GM11168 (cell line): ENCODE data around the gene SLC22A1.
"Not testable (repeated sequence)": the region's sequence is repeated elsewhere in the genome, so short reads cannot be mapped to it uniquely, and the experiment has no call there.

Source experiments
- in situ Hi-C: fragments of 300-500 bp; cut with MboI; formaldehyde crosslinking; loops from one replicate; pipeline ENCODE4 v1.12.0; 2022; ENCODE audit warnings: low sequenced_read_pairs; ENCODE audit not compliant: unreplicated experiment

Gene SLC22A1

GRCh38 chr6:160163425-160163824 is 41.8 kb downstream of the SLC22A1 start:
- in situ Hi-C loops, result no loop called here

- in situ Hi-C loops, result no loop called here
Observed at GRCh38 chr6:160163912-160164311, 42.3 kb downstream of the SLC22A1 start.

- in situ Hi-C loops, result not testable (repeated sequence)
Observed at GRCh38 chr6:160165928-160166327, 44.3 kb downstream of the SLC22A1 start.

GRCh38 chr6:160167604-160168399 is 46.2 kb downstream of the SLC22A1 start:
- in situ Hi-C loops, result no loop called here

GRCh38 chr6:160170018-160170680 is 48.5 kb downstream of the SLC22A1 start:
- in situ Hi-C loops, result no loop called here

GRCh38 chr6:160172704-160173103 is 51.1 kb downstream of the SLC22A1 start:
- in situ Hi-C loops, result no loop called here

- in situ Hi-C loops, result no loop called here
Observed at GRCh38 chr6:160173806-160174527, 52.4 kb downstream of the SLC22A1 start.

- in situ Hi-C loops, result no loop called here
Observed at GRCh38 chr6:160174681-160175080, 53.1 kb downstream of the SLC22A1 start.

GRCh38 chr6:160177220-160177619 is 55.6 kb downstream of the SLC22A1 start:
- in situ Hi-C loops, result no loop called here

- in situ Hi-C loops, result no loop called here
Observed at GRCh38 chr6:160178271-160178670, 56.7 kb downstream of the SLC22A1 start.

GRCh38 chr6:160180706-160181105 is 59.1 kb downstream of the SLC22A1 start:
- in situ Hi-C loops, result no loop called here

GRCh38 chr6:160188773-160189172 is 67.2 kb downstream of the SLC22A1 start:
- in situ Hi-C loops, result no loop called here

GRCh38 chr6:160190081-160190480 is 68.5 kb downstream of the SLC22A1 start:
- in situ Hi-C loops, result no loop called here

- in situ Hi-C loops, result no loop called here
Observed at GRCh38 chr6:160190973-160191372, 69.4 kb downstream of the SLC22A1 start.

GRCh38 chr6:160192840-160193239 is 71.2 kb downstream of the SLC22A1 start:
- in situ Hi-C loops, result no loop called here

- in situ Hi-C loops, result no loop called here
Observed at GRCh38 chr6:160194808-160195207, 73.2 kb downstream of the SLC22A1 start.

GRCh38 chr6:160197662-160198061 is 76.0 kb downstream of the SLC22A1 start:
- in situ Hi-C loops, result no loop called here

GRCh38 chr6:160198606-160199211 is 77.1 kb downstream of the SLC22A1 start:
- in situ Hi-C loops, result no loop called here

- in situ Hi-C loops, result no loop called here
Observed at GRCh38 chr6:160201061-160201460, 79.4 kb downstream of the SLC22A1 start.

- in situ Hi-C loops, result no loop called here
Observed at GRCh38 chr6:160202411-160202810, 80.8 kb downstream of the SLC22A1 start.

- in situ Hi-C loops, result no loop called here
Observed at GRCh38 chr6:160203076-160203475, 81.5 kb downstream of the SLC22A1 start.
